SK-N-MC (cell line): ENCODE results near the gene ETV6.
"Not testable (repeated sequence)": the region's sequence is repeated elsewhere in the genome, so short reads cannot be mapped to it uniquely, and the experiment has no call there.

Experiments
- DNase-seq: peaks from one replicate; pipeline ENCODE4 v3.0.0-alpha.2; 2011; ENCODE audit warnings: low read depth, low spot score
- H3K27ac ChIP-seq: fragments of 200-600 bp; sonication (generic); 2 replicates; pipeline ENCODE4 v1.5.1; 2016; ENCODE audit warnings: mixed run types
- H3K36me3 ChIP-seq: fragments of 200-600 bp; sonication (generic); 2 replicates; pipeline ENCODE4 v1.6.1; 2017; ENCODE audit warnings: antibody characterized with exemption, low read length, mixed read lengths; ENCODE audit not compliant: insufficient read depth
- H3K4me3 ChIP-seq: fragments of 200-600 bp; sonication (generic); 2 replicates; pipeline ENCODE4 v1.5.1; 2016
- H3K9ac ChIP-seq: fragments of 200-600 bp; sonication (generic); 2 replicates; pipeline ENCODE4 v1.8.0; 2017; ENCODE audit warnings: mixed run types, mixed read lengths; ENCODE audit not compliant: insufficient read length
- H3K9me3 ChIP-seq: fragments of 200-600 bp; sonication (generic); 2 replicates; pipeline ENCODE4 v1.6.1; 2017; ENCODE audit warnings: low read depth, mild to moderate bottlenecking, antibody characterized with exemption, low read length, moderate library complexity, mixed read lengths
- EZH2 ChIP-seq: fragments of 200-600 bp; sonication (generic); IDR thresholded peaks from one replicate; pipeline ENCODE4 v1.6.1; 2017; ENCODE audit warnings: antibody characterized with exemption
- FOXP2 ChIP-seq: optimal IDR thresholded peaks from 2 replicates; pipeline ENCODE3; 2011; ENCODE audit warnings: mild to moderate bottlenecking, moderate library complexity; ENCODE audit not compliant: insufficient read depth; ENCODE audit errors: extremely low read length, control extremely low read depth
- POLR2AphosphoS5 ChIP-seq: IDR thresholded peaks from 2 replicates; pipeline ENCODE4 v1.6.1; 2012; ENCODE audit warnings: mild to moderate bottlenecking, low read depth, low read length, borderline replicate concordance

The ETV6 gene

DNA sequence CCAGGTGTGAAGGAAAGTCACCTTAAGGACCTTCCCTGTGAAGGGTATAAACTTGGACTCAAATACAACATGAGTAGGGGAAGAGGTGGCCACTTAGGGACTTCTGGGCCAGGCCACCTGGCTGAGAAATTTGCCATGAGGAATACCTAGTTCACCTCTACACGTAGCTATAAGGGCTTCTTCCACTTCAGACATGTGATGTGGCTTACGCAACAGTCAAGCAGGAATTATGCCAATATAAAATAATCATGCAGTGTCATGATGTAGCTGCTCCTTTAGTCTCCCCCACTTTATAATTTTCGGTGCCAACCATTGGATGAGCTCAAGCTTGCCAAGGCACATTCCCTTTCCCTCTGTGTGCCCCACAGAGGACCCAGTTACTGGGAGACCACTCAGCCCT is 254.7 kb downstream of the ETV6 start:
- TF ChIP-seq EZH2 (no peak), FOXP2 (no peak), POLR2AphosphoS5 (no peak)
- Histone ChIP-seq H3K4me3 (no peak overlapping the region), H3K27ac (no peak overlapping the region), H3K36me3 (no peaks in the 10 kb centered on the region), H3K9ac (no peak overlapping the region), H3K9me3 (no peaks in the 10 kb centered on the region)
- DNase-seq, result no peak

DNA sequence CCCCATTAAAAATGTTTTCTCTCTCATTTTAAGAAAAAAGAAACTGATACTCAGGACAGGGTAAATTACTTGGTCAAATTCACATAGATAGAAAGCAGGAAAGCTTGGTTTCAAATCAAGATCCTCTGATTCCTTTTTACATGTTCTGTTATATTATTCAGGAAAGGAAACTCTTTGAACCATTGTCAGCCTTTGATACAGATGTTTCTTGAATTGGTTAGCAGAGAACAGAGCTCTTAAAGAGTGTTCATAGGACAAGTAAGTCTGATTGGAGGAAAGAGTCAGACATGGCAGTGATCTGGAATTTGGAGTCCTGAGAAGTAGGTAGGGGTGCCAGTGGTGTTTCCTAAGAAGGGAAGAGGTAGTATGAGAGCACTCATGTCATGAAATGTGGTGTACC is 256.1 kb downstream of the ETV6 start:
- TF ChIP-seq FOXP2, result no peak
- no peak for TF ChIP-seq POLR2AphosphoS5
- TF ChIP-seq EZH2, result no peak
- no peak overlapping the region for H3K9ac ChIP-seq
- H3K27ac ChIP-seq, result no peak overlapping the region
- no peak for DNase-seq
- no peaks in the 10 kb centered on the region for H3K9me3 ChIP-seq
- H3K4me3 ChIP-seq, result no peak overlapping the region
- no peaks in the 10 kb centered on the region for H3K36me3 ChIP-seq

DNA sequence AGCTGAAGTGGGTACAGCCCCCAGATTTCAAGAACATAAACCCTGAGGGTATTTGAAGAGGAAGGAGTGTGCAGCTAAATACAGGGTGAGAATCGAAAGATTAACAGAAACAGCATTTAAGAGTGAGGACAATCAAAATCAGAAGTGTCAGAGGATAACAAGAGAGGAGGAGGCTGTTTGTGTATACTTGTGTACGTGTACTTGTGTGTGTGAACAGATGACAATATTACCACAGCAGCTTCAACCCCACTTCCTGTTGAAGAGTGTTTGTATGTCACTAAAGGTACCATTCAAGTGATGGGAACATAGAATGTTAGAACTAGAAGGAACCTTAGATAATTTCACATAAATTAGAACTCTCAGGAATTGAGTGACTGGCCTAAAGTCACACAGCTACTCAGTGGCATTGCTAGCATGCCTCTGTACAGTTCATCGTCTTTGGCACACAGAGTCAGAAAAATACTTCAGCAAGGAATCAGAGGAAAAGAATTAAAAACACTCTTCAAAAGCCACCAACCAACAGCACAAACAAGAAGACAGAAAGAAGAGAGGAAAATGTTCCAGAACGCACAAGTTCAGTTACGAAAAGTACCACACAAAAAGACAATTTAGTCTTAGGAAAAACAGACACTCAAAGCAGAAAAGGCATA is 256.9 kb downstream of the ETV6 start:
- Histone ChIP-seq H3K9me3 (no peaks in the 10 kb centered on the region), H3K9ac (no peak overlapping the region), H3K36me3 (no peaks in the 10 kb centered on the region), H3K4me3 (no peak overlapping the region), H3K27ac (no peak overlapping the region)
- DNase-seq, result no peak
- TF ChIP-seq FOXP2 (no peak), EZH2 (no peak)

DNA sequence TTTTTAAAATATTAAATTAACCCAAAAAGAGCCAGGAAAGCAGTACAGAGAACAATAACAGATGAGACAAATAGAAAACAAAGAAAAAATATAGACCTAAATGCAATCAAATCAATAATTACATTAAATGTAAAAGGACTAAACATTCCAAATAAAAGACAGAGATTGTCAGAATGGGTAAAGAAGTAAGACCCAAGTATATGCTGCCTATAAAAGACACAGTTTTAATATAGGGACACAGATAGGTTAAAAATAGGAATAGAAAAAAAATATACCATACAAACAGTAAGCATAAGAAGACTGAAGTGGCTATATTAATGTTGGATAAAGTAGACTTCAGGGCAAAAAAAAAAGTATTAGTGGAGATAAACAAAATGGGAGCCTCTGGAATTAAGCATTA is 258.2 kb downstream of the ETV6 start:
- Histone ChIP-seq H3K9me3 (no peaks in the 10 kb centered on the region), H3K36me3 (no peaks in the 10 kb centered on the region), H3K27ac (no peak overlapping the region), H3K4me3 (no peak overlapping the region), H3K9ac (no peak overlapping the region)
- DNase-seq, result no peak
- TF ChIP-seq EZH2, result no peak
- TF ChIP-seq FOXP2, result no peak
- no peak for TF ChIP-seq POLR2AphosphoS5

DNA sequence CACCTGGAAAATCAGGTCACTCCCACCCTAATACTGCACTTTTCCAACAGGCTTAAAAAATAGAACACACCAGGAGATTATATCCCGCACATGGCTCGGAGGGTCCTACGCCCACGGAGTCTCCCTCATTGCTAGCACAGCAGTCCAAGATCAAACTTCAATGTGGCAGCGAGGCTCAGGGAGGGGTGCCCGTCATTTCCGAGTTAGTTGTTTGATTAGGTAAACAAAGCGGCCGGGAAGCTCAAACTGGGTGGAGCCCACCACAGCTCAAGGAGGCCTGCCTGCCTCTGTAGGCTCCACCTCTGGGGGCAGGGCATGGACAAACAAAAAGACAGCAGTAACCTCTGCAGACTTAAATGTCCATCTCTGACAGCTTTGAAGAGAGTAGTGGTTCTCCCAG is 259.9 kb downstream of the ETV6 start:
- not testable (repeated sequence) for DNase-seq, H3K4me3 ChIP-seq, H3K27ac ChIP-seq, H3K36me3 ChIP-seq, H3K9me3 ChIP-seq, H3K9ac ChIP-seq

DNA sequence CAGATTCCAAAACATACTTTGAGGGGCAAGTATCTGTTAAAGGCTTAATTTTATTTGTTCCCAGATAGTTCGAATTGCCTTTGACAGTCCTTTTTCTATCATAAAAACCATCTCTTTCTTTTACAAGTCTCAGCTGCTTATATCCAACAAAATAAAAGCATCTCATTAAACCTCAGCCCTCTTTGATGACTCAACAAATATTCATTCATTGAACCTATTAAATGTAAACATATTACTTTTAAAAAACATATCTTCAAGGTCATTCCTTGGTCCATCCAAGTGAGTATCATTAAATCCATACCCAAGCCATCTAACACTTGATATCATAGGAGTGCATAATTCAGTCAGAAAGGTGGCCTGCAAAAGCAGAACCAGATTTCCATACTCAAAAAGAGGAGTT is 266.6 kb downstream of the ETV6 start:
- H3K9me3 ChIP-seq, result no peaks in the 10 kb centered on the region
- H3K9ac ChIP-seq, result no peak overlapping the region
- no peak overlapping the region for H3K27ac ChIP-seq
- no peak overlapping the region for H3K4me3 ChIP-seq
- no peaks in the 10 kb centered on the region for H3K36me3 ChIP-seq
- TF ChIP-seq EZH2, result no peak
- DNase-seq, result no peak

DNA sequence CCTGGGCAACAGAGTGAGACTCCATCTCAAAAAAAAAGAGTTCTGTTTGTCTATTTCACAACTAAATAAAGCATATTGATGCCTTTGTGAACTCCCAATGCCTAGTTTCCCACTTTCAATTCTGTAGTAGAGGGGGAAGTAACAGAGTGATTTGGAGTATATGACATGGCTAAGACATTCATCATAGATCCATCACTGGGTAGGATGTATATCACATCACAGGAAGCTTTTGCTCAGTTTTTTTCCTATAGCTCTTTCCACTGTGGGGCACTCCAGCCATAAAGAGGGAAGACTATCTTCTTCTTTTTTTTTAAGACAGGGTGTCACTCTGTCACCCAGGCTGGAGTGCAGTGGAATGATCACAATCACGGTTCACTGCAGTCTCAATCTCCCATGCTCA is 267.3 kb downstream of the ETV6 start:
- Histone ChIP-seq H3K9me3 (no peaks in the 10 kb centered on the region), H3K4me3 (no peak overlapping the region), H3K9ac (no peak overlapping the region), H3K36me3 (no peaks in the 10 kb centered on the region), H3K27ac (no peak overlapping the region)
- TF ChIP-seq EZH2 (no peak), FOXP2 (no peak), POLR2AphosphoS5 (no peak)
- DNase-seq, result no peak

DNA sequence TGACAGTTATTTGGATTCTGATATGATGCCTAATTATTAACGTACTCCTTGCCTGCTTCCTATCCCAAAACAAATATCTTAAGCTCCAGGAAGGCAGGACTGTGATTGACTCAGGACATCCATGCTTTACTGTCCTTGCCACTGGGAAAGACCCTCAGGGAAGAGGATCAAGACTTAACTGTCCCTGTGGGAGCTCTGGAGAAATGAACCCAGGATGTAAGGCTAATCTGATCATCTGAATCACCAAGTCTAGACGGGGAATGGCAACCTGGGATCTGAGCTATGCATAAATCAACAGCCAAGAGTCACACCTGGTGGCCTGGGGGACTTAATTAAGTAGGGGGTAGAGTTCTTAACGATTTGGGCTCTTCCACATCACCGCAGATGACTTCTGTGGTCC is 268.0 kb downstream of the ETV6 start:
- Histone ChIP-seq H3K9me3 (no peaks in the 10 kb centered on the region), H3K9ac (no peak overlapping the region), H3K4me3 (no peak overlapping the region), H3K36me3 (no peaks in the 10 kb centered on the region), H3K27ac (no peak overlapping the region)
- TF ChIP-seq EZH2, result no peak
- TF ChIP-seq FOXP2, result no peak
- no peak for TF ChIP-seq POLR2AphosphoS5
- no peak for DNase-seq

DNA sequence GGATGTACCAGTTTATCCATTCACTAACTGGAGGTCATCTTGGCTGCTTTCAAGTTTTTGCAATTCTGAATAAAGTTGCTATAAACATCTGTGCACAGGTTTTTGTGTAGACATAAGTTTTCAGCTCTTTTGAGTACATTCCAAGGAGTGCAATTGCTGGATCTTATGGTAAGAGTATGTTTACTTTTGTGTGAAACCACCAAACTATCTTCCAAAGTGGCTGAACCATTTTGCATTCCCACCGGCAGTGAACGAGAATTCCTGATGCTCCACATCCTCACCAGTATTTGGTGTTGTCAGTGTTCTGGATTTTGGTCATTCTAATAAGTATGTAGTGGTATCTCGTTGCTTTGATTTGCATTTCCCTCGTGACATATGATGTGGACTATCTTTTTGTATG is 270.8 kb downstream of the ETV6 start:
- Histone ChIP-seq H3K9me3 (no peaks in the 10 kb centered on the region), H3K9ac (no peak overlapping the region), H3K36me3 (no peaks in the 10 kb centered on the region), H3K4me3 (no peak overlapping the region), H3K27ac (no peak overlapping the region)
- DNase-seq, result no peak
- TF ChIP-seq EZH2 (no peak), FOXP2 (no peak), POLR2AphosphoS5 (no peak)
